GM06990 (cell line): ENCODE data around the gene TRIM71.
"Not testable (repeated sequence)": the region's sequence is repeated elsewhere in the genome, so short reads cannot be mapped to it uniquely, and the experiment has no call there.

ENCODE experiments used
- DNase-seq: peaks from one replicate; pipeline ENCODE4 v3.0.0-alpha.2; 2011; ENCODE audit not compliant: insufficient read length; ENCODE audit errors: extremely low read depth
- H3K27me3 ChIP-seq: replicated peaks from 2 replicates; pipeline ENCODE4 v1.6.0; 2011; ENCODE audit warnings: low read length; ENCODE audit not compliant: control insufficient read depth, insufficient read depth
- H3K36me3 ChIP-seq: 2 replicates; pipeline ENCODE4 v1.5.1; 2011; ENCODE audit warnings: low read length; ENCODE audit not compliant: control insufficient read depth, insufficient read depth
- H3K4me3 ChIP-seq: replicated peaks from 2 replicates; pipeline ENCODE4 v1.5.1; 2011; ENCODE audit warnings: low read depth, mild to moderate bottlenecking, control low read depth, low read length
- CTCF ChIP-seq: IDR thresholded peaks from 2 replicates; pipeline ENCODE4 v1.5.1; 2011; ENCODE audit warnings: low read length, control low read depth, mild to moderate bottlenecking, inconsistent platforms; ENCODE audit not compliant: insufficient read depth, poor library complexity, severe bottlenecking

The TRIM71 gene

GRCh38 chr3:32782407-32782806 lies 35.4 kb upstream of the TRIM71 start:
- H3K4me3 ChIP-seq: no peak overlapping the region
- H3K27me3 ChIP-seq: no peaks in the 10 kb centered on the region
- H3K36me3 ChIP-seq: no peaks in the 10 kb centered on the region
- TF ChIP-seq CTCF: no peak
- no peak for DNase-seq

- peaks cover 1% of the 10 kb centered on the region; the same call in 1 of the 2 replicates for H3K27me3 ChIP-seq
- H3K36me3 ChIP-seq: no peaks in the 10 kb centered on the region
- no peak overlapping the region for H3K4me3 ChIP-seq
- no peak for DNase-seq
- no peak for TF ChIP-seq CTCF
These were observed 26.0 kb upstream of the TRIM71 start for GRCh38 chr3:32791833-32792232.

- Histone ChIP-seq H3K4me3 (no peak overlapping the region), H3K36me3 (no peaks in the 10 kb centered on the region), H3K27me3 (peaks cover 1% of the 10 kb centered on the region; the same call in 1 of the 2 replicates)
- DNase-seq: no peak
- TF ChIP-seq CTCF: no peak
These were observed 23.1 kb upstream of the TRIM71 start for GRCh38 chr3:32794487-32795308.

- H3K36me3 ChIP-seq, H3K27me3 ChIP-seq, H3K4me3 ChIP-seq, DNase-seq: not testable (repeated sequence)
These were observed 21.3 kb upstream of the TRIM71 start for GRCh38 chr3:32796384-32796950.

- DNase-seq: no peak
- H3K36me3 ChIP-seq: no peaks in the 10 kb centered on the region
- peaks cover 1% of the 10 kb centered on the region; the same call in 1 of the 2 replicates for H3K27me3 ChIP-seq
- no peak overlapping the region for H3K4me3 ChIP-seq
- TF ChIP-seq CTCF: no peak
These were observed 20.0 kb upstream of the TRIM71 start for GRCh38 chr3:32797776-32798175.

- H3K36me3 ChIP-seq, H3K27me3 ChIP-seq, DNase-seq, H3K4me3 ChIP-seq: not testable (repeated sequence)
These were observed 16.4 kb upstream of the TRIM71 start for GRCh38 chr3:32801440-32801839.
